CD4-positive, alpha-beta T cell treated with Interleukin-10 for 1 hour (primary cell): ENCODE data around the gene METTL25B.
"Not testable (repeated sequence)": the region's sequence is repeated elsewhere in the genome, so short reads cannot be mapped to it uniquely, and the experiment has no call there.

Source experiments
- DNase-seq: peaks from one replicate; pipeline ENCODE4 v3.0.0-alpha.2; 2020

METTL25B gene

DNA sequence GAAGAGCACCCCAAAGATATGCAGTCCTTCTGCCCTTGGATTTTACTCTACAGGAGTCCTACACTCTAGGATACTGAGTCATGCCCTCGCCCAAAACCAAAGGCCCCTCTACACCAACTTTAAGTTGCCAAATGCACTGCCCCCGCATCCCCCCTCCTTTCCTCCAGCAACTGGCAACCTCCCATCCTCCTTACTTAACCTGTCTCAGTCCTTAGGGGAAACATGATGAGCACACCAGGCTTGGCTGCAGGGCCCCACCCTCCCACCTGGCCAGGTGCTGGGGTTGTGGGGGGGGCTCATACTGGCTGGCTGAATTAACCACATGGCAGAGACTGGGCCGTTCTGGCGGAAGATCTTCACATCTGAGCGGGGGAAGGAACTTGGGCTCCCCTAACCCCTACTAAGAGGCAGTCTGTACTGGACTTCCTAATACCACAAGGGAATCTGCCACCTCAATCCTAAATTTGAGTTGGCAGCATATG, 22.0 kb downstream of the METTL25B start:
- DNase-seq: peak; percentile 55

DNA sequence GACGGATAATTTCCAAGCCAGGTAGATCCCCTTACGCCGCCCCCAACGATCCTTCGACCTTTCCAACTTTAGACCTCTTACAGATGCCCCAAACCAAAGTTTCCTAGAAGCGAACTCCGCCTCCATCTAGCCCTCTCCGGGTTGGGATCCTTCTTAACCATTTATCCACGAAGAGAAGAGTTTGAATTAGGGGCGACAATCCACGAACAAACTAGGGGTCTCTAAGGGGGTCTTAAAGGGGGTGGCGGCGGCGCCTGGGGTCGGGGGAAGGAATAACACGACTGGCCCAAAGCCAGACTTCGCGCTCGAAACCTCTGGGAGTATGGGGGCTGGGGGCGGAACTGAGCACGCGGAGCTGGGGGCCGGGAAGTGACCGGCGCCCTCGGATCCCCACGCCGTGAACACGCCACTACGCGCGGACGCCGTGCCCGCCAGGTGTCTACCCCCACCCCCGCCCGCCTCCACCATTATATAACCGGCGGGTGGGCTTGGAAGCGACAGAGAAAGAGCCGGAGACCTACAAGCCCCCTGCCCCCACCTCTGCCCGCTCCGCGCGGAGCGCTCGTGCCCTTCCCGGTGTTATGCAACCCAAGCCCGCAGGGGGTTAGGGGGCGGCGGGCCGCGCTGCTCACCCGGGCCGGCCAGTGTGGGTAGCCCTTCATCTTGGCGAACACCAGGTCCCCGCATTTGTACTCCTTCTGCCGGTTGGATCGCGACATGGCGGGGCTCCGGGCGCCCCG, 22.6 kb downstream of the METTL25B start:
- DNase-seq: peak; percentile 47

DNA sequence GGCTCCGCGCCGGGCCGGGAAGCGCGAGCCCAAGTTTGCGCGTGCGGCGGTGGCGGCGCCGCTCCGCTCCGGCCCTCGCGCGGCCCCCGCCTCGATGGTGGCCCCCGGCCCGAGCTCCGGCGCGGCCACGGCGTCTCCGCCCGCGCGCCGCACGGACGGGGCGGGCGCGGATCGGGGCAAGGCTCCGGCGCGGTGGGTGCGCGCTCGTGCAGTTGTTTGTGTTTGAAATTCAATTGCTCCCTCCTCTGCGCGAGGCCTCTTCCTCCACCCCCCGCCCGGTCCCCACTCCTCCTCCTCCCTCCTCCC, 23.1 kb downstream of the METTL25B start, which contains the start of gene HDGF:
TSS of gene HDGF (minus strand) at position 225 of the 306 bp plus-strand sequence. CDS start 246 bp downstream, outside the sequence.
- DNase-seq: no peak

DNA sequence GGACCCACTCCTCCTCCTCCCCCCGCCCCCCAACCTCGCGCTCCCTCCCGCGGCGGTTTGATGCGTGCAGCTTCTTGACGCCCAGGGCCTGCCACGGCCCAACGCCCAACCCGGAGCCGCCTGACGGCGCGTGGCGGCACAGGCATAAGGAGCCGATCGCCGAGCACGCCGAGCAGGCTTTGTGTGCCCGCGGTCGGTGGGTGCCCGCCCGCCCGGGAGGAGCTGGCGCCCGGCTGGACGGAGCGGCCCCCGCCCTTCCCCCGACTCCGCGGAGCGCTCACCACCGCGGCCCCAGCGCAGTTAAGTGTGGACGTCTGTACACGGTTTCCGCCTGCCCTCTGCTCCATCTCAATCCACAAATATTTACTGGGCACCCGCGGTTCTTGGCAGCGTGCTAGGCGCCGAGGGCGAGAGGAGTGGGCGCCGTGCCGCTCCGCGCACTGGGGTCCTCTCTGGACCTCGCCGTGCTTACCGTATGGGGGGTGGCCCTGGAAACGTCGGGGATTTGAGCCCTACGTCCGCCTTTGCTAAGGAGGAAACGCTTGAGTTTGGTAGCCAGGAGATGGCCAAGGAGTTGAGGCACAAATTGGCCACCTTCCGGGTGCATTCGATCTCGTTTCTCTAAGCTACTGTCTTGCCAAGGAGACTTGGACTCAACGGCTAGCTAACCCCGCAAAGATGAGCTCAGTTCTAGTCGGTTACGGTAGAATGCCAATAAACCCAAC, 23.6 kb downstream of the METTL25B start:
- DNase-seq: peak; percentile 97

DNA sequence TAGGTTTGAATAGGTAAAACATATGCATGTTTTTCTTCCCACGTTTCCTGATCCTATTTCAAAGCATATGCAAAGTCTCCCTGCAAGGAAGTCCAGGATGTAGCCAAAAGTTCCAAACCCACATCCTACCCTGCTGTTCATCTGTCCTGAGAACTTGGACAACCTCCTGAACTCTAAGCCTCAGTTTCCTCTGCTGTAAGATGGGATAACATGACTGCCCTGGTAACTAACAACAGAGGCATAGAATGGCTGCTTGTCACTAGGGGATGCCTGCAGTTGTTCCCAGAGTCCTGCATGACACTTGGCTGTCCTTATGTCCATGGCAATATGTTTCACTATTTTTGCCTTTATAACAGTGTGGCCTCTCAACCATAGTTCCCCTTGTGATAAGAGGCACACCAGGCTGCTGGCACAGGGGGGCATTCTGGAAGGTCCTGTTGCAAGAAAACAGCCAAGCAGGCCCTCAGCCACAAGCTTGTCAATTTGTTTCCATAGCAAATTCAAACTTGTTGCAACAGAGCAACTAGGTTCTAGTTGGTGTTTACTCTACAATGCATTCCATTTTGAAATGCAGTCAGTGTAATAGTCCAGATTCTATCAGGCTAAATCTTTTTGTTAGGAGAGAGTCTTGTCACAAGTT, 24.7 kb downstream of the METTL25B start:
- DNase-seq: no peak

DNA sequence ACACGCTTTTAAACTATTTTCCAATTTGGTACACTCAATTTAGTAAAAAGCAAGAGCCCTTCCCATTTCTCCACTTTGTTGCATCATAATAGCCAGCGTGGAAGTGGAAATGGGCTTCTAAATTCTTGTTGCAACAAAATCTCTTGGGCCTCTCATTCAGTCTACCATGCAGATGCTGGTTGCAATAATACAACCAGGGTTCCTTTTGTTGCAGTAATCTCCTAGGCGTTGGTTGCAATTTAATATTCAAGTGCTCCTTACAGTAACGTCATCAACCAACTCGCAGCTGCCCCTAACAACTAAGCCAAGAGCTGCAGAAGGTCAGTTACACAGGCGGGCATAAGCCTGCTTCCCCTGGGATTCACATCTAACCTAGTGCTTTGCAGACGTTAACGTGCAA, 25.9 kb downstream of the METTL25B start:
- DNase-seq: no peak

DNA sequence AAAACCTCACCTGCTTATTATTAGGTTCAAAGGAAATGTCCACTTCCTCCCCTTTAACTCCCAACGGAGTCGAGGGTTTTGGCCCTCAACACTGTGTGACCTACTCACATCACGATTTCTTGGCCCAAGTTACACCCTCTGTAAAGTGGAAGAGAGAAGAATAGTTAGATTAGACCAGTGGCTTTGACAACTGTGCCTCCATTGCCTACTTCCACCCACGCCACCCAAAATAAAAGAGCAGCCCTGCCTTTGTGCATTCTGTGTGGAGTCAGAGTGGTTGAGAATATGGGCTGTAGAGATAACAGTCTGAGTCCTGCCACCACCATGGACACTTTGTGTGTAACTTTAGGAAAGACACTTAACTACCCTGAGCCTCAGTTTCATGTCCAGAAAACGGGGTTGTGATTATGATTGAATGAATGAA, 27.3 kb downstream of the METTL25B start:
- DNase-seq: no peak

DNA sequence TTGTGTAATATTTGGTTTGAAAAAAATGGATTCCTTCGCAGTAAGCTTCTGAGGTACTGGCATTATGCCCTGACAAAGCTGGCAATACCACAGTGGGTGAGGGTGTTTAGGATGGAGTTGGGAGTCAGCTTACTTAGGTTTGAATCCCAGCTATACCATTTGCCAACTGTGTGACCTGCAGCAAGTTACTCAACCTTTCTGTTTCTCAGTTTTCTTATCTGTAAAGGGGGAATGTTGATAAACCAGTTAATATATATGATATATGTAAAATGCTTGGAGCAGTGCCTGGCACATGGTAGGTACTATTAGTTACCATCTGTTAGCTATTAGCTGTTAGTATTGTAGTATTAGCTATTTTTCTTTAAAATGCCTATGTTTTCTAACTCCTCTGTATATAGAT, 28.1 kb downstream of the METTL25B start:
- DNase-seq: no peak

DNA sequence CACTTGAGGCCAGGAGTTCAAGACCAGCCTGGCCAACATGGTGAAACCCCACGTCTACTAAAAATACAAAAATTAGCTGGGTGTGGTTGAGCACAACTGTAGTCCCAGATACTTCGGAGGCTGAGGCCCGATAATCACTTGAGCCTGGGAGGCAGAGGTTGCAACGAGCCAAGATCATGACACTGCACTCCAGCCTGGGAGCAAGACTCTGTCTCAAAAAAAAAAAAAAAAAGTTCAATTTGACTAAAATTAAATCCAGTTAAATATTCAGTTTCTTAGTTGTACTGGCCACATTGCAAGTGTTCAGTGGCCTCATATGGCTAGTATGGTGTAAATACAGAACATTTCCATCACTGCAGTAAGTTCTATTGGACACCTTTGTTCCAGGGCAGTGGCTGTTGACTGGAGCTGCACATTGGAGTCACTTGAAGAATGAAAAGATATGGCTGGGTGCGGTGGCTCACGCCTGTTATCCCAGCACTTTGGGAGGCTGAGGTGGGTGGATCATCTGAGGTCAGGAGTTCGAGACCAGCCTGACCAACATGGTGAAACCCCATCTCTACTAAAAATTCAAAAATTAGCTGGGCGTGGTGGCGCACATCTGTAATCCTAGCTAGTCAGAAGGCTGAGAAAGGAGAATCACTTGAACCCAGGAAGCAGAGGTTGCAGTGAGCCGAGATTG, 29.4 kb downstream of the METTL25B start:
- not testable (repeated sequence) for DNase-seq

DNA sequence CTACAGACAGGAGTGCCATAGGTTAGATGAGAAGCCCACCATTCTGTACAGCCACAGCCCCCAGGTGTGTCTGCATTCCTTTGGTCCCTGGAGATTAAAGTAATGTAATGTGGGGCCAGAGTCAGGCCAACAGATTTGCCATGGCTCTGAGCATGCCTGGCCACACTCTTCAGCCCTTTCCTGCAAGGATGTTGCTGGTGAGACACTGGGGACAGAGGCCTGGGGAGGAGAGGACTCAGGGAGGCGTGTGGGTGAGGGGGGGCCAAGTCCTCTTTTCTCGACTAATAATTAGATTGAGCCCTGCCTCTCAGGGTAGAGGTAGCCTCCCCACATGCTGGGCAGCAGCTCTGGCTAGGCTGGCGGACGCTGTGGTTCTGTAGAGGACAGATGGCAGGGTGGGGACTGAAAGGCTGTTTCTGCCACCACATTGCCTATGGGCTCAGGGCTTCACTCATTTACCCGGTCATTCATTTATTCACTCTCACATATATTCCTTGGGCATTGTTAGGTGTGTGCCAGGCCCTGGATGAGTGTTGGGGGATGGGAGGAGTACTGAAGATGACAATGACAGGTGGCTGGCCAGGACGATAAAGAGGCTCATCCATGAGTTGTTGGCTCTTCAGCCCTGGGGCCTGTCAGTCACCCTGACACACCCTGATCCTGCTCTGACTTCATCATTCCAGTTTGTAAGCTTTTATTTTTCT, 32.0 kb downstream of the METTL25B start:
- no peak for DNase-seq

DNA sequence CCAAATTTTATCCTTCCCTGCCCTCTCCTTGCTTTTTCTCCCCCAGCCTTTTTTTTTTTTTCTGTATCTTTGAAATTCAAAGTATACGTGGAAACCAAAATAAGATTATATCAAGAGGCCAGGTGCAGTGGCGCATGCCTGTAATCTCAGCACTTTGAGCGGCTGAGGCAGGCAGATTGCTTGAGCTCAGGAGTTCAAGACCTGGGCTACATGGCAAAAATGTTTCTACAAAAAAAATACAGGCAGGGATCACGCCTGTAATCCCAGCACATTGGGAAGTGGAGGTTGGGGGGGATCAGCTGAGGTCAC, 32.5 kb downstream of the METTL25B start:
- DNase-seq: no peak

DNA sequence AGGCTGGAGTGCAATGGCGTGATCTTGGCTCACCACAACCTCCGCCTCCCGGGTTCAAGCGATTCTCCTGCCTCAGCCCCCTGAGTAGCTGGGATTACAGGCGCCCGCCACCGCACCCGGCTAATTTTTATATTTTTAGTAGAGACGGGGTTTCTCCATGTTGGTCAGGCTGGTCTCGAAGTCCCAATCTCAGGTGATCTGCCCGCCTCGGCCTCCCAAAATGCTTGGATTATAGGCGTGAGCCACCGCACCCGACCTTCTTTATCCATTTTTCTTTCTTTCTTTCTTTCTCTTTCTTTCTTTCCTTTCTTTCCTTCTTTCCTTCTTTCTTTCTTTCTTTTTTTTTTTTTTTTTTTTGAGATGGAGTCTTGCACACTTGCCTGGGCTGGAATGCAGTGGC, 36.9 kb downstream of the METTL25B start:
- DNase-seq: not testable (repeated sequence)

DNA sequence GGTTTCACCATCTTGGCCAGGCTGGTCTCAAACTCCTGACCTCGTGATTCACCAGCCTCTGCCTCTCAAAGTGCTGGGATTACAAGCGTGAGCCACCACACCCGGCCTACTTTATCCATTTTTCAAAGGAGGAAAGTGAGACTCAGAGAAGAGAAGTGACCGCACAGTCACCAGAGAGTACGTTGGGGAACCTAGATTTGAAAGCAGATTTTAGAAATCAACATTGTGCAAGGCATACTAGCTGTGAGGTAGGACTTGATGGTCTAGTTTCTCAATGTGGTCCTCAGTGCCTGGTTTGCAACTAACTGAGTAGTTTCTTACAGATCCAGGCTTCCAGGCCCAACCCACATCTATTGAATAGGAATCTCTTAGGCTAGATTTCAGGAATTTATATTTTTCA, 37.4 kb downstream of the METTL25B start:
- no peak for DNase-seq

DNA sequence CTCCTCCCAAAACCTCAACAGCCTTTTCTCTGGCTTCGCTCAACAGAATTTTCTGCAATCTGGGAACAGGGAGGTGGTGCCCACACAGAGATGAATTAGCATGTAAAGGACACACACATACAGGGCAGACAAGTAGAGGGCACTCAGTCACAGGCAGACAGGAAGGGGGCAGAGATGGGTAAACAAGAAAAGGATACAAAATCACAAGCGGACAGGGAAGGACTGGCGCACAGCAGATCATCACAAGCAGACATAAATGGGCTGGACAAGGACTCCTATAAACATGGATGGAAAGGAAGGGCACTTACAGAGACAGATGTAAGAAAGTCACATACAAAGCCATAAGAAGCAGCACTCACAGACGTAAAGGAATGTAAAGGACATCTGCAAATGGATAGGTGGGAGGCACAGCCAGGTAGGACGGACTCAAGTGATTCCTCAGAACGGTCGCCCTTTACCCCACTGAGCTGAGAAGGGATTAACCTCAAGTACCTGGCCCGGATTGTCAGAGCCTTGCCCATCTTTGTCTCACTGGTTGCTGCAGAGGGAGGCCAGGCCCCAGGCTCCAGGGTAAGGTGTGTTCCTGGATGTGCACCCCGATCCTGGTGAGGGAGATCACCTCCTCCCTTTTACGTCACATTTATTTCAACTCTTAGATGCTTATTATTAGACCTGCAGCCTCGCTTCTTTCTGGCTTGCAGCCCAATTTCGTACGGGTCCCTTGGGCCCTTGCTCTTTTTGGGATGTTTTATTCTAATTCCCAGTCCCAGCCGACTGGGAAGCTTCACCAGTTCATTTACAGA, 38.2 kb downstream of the METTL25B start:
- DNase-seq: peak; percentile 8

DNA sequence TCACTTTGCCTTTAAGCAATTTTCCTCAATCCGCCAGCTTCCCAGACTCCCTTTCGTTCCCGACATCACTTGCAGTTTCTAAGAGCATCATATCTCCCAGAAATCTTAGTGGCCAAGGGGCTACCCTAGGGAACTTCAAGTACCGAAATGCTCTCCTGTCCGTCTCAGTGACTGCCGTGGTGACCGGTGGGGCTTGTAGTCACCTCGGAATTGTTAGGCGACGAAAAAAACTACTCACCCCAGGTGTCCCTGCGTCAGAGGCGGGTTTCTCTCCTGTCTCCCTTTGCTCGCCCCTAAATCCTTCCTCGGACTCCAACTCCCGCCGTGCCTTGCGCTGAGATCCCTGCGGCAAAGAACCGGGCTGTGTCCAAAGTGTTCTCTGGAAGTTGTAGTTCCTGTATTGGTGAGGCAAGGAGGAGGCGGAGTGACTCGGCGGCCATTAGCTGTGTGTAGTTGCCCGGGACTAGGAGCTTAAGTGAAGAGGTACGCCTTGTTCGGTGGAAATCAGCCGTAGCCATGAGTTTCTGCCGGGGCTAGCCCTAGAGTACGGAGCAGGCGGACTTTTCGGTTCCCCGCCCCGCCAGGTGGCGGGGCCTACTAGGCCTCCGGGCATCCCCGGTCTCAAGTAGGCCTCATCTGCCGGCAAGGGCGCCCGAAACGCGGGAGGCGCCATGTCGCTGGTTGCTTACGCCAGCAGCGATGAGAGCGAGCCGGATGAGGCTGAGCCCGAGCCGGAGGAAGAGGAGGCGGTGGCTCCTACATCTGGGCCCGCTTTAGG, 39.0 kb downstream of the METTL25B start, which contains the start of gene PRCC:
TSS of gene PRCC (plus strand) at position 435 of the 778 bp plus-strand sequence. CDS start at position 672, 237 bp downstream.
- DNase-seq: peak; percentile 100

DNA sequence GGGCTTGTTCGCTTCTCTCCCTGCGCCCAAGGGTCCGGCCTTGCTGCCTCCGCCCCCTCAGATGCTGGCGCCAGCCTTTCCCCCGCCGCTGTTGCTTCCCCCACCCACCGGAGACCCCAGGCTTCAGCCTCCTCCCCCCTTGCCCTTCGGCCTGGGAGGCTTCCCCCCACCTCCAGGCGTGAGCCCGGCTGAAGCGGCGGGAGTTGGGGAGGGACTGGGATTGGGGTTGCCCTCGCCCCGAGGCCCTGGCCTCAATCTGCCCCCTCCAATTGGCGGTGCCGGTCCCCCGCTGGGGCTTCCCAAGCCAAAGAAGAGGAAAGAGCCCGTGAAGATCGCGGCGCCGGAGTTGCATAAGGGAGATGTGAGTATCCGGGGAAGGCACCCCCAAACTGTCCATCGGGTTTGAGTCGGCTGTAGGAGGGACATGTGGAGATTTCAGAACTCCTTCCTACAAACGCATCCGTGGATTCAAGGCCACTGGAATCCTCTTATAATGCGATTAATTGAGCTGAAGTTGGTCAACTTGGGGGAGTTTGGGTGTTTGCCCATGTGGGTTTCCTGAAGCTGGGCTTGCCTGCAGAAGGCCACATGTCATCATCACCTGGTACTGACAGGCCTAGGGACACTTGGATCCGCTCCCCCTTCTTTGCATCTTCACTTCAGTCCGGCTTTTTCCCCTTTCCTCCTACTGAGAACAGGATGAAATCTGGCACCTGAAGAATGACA, 39.8 kb downstream of the METTL25B start:
- DNase-seq: peak; percentile 28

DNA sequence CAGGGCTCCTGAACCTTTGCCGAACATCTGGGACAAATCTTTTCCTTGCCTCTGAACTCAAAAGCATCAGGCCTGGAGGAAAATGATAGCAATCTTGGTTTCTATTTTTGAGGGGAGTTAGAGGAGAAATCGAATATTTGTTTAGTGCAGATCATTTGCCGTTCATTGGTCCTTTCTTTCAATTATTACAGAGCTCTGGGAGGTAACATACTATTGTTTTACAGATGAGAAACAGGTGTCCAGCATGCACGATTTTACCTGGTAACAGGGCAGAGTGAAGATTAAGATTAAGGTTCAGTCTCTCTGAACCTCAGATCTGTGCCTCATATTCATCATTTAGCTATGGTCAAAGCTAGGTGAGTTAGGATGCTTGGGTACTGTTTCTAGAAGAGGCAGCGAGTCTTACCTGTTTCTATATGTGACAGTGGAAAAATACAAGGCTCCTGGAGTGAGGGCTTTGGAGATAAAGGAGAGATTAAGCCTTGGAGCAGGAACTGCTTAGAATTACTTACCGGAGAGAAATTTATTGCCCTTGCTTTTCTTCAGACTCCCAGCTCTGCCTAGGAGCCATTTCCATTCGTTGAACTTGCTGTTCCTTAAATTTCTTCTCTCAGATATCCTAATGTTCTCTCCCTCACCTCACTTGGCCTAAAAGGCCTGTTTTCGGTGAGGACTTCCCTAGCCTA, 40.5 kb downstream of the METTL25B start:
- DNase-seq: no peak

DNA sequence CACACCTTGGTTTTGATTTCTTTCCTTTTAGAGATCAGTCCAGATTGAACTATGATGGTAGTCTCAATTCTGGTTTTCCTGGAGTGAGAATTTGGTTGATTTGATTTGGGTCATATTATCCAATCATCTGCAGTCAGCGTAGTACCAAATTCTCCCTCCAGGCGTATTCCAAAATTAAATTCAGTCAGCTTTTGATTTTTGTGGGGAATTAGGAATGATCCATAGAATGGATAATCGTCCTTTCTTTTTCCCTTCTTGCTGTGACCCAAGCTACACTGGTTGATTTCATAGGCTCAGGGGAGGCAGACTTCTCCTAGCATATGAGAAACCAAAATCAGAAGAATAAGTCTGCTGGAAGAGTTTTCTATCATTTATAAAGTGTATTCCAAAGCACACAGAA, 44.0 kb downstream of the METTL25B start:
- DNase-seq: no peak

DNA sequence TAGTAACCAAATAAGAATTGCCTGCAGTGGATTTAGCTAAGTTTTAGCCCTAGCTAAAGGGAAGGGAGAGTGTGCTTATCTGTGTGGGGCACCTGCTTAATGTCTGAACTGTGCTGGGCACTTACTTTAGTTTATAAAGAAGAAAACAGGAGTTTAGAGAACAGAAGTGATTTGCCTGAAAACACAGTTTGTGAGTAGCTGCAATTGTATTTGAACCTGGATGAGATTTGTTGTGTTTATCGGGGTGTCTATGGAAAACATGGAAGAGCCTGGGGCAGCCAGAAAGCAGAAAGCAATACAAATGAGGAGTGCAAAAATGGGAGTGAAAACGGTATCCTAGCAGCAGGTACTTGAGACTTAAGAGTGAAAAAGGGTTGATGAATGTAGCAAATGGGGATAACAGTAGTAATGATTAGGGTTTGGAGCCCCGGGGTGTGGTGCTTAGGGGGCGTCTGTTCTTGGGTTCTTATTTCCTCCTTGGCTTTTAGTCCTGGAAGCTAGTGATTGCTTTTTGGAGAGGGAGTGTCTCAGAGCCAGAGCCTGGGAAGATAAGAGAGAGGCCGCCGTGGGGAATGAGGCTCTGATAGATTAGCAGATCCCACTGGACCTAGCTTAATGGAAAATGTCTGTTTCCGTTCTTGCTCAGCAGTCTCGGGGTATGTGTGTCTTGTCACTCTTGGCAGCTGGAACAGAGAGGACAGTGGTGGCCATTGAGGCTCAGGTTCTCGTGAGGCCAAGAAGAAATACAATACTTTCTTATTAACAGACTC, 44.6 kb downstream of the METTL25B start:
- DNase-seq: no peak
